HL-60 (cell line): ENCODE measurements around the gene RAB5B.

Experiments
- GABPA ChIP-seq: IDR thresholded peaks from 2 replicates; pipeline ENCODE4 v1.6.1; 2012; ENCODE audit warnings: low read depth
- POLR2AphosphoS5 ChIP-seq: IDR thresholded peaks from 2 replicates; pipeline ENCODE4 v1.6.1; 2012; ENCODE audit warnings: low read depth
- REST ChIP-seq: IDR thresholded peaks from 2 replicates; pipeline ENCODE4 v1.6.1; 2012; ENCODE audit warnings: low read depth; ENCODE audit not compliant: insufficient replicate concordance
- TF ChIP-seq, protein P1 (sequence below): IDR thresholded peaks from one replicate; pipeline ENCODE4 v1.5.1; 2011; ENCODE audit warnings: low read length, control low read depth, inconsistent platforms; ENCODE audit not compliant: insufficient read depth

GRCh38 chr12:56042843-56043242 lies 69.0 kb downstream of the RAB5B start:
- TF ChIP-seq, protein P1, sequence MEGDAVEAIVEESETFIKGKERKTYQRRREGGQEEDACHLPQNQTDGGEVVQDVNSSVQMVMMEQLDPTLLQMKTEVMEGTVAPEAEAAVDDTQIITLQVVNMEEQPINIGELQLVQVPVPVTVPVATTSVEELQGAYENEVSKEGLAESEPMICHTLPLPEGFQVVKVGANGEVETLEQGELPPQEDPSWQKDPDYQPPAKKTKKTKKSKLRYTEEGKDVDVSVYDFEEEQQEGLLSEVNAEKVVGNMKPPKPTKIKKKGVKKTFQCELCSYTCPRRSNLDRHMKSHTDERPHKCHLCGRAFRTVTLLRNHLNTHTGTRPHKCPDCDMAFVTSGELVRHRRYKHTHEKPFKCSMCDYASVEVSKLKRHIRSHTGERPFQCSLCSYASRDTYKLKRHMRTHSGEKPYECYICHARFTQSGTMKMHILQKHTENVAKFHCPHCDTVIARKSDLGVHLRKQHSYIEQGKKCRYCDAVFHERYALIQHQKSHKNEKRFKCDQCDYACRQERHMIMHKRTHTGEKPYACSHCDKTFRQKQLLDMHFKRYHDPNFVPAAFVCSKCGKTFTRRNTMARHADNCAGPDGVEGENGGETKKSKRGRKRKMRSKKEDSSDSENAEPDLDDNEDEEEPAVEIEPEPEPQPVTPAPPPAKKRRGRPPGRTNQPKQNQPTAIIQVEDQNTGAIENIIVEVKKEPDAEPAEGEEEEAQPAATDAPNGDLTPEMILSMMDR, result no peak
- TF ChIP-seq REST (no peak), POLR2AphosphoS5 (no peak), GABPA (no peak)
